ENCODE data around the gene LRRC75A.
A peak's percentile ranks its signal among the peaks of the same experiment; 100 is the strongest.
"Not testable (repeated sequence)": the region's sequence is repeated elsewhere in the genome, so short reads cannot be mapped to it uniquely, and the experiment has no call there.

Gene LRRC75A, protein sequence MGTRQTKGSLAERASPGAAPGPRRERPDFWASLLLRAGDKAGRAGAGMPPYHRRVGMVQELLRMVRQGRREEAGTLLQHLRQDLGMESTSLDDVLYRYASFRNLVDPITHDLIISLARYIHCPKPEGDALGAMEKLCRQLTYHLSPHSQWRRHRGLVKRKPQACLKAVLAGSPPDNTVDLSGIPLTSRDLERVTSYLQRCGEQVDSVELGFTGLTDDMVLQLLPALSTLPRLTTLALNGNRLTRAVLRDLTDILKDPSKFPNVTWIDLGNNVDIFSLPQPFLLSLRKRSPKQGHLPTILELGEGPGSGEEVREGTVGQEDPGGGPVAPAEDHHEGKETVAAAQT

DNA sequence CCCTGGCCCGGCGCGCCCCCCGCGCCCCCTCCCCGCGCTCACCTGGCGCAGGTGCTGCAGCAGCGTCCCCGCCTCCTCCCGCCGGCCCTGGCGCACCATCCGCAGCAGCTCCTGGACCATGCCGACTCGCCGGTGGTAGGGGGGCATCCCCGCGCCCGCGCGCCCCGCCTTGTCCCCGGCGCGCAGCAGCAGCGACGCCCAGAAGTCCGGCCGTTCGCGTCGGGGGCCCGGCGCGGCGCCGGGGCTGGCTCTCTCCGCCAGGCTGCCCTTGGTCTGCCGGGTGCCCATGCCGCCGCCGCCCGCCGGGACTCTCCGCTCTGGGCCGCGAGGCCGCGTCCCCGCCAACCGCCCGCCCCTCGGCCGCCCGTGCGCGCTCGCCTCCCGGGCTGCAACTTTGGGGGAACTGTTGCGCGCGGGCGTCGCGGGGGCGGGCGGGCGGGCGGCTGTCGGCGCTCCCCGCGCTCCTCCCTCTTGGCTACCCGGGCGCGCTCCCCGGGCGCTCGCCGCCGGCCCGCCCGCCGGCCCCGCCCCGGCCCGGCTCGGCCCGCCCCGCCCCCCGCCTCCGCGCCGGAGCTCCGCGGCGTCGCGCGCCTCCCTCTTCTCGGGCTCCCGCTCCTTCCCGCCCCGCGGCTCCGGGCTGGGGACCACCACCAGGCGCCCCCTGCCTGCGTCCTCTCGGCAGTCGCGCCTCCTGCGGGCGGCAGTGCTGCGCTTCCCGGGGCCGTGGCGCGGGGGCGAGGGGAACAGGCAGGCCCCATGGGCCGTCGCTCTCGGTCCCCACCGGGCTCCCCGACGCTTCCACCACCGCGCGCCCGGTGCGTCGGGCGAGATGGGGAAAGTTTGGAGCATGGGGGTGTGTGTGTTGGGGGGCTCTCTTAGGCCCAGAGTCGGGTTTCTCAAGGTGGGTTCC is at the start of gene LRRC75A:
LRRC75A (minus strand) TSS at position 491 of the 910 bp plus-strand sequence; CDS start at position 288, 203 bp downstream.
- DNase-seq: peak; percentile 1

DNA sequence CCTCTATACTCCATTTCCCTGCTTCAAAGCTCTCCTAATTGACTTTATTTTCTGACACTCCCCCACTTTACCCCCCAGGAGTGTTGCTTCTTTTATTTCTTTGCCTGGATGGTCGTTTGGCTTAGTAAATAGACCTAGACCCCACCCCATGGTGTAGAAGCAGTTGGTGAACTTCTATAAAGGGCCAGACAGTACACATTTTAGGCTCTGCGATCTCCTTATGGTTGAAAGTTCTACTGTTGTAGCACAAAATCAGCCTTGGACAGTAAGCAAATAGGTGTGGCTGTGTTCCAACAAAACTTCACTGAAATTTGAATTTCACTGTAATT is 45.1 kb upstream of the LRRC75A start:
- DNase-seq: no peak

DNA sequence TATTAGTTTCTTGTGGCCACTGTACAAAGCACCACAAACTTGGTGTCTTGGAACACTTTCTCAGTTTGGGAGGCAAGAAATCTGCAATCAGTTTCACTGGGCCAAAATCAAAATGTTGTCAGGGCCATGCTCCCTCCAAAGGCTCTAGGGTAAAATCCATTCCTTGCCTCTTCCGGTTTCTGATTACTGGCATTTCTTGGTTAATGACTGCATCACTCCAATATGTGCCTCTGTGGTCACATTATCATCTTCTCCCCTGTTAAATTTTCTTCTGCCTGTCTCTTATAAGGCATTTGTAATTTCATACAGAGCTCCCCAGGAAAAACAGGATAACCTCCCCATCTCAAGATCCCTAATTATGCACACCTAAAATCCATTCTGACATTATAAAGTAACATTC is 42.2 kb upstream of the LRRC75A start:
- DNase-seq: no peak

DNA sequence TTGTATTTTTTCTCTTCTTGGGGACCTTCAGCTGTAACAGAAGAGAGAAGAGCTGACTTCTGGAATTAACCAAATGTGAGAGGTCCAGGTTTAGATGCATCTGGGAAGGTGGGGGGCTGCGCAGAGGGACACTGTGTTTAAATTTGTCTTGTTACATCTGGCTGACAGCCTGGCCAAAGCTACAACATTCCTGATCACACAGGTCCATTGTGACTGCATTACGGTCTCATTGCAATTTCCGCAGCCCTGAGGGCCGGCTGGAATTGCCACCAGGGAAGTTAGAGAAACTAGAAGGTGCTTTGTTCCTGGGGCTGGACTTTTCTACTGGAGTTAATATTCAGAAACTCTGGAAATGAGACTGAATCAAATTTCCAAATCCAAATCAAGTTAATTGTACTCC is 37.9 kb upstream of the LRRC75A start:
- no peak for DNase-seq

DNA sequence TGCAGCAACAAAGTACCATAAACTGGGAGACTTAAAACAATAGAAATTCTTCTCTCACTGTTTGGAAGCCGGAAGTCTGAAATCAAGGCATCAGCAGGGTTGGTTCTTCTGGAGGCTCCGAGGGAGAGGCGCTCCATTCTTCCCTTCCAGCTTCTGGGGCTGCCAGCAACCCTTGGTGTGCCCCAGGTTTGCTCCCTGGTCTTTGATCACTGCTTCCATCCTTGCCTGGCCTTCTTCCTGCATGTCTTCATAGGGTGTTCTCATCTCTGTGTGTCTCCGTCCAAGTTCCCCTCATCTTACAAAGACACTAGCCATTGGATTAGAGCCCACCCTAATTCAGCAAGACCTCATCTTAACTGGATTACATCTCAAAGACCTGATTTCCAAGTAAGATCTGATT is 35.3 kb upstream of the LRRC75A start:
- no peak for DNase-seq

DNA sequence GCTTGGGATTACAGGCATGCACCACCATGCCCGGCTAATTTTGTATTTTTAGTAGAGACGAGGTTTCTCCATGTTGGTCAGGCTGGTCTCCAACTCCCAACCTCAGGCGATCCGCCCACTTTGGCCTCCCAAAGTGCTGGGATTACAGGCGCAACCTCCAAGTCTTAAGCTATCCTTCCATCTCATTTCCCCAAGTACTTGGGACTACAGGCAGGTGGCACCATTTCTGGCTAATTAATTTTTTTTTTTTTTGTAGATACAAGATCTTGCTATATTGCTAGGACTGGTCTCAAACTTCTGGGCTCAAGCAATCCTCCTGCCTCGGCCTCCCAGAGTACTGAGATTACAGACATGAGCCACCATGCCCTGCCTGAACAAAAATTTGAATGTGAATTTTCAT is 33.6 kb upstream of the LRRC75A start:
- DNase-seq: not testable (repeated sequence)

DNA sequence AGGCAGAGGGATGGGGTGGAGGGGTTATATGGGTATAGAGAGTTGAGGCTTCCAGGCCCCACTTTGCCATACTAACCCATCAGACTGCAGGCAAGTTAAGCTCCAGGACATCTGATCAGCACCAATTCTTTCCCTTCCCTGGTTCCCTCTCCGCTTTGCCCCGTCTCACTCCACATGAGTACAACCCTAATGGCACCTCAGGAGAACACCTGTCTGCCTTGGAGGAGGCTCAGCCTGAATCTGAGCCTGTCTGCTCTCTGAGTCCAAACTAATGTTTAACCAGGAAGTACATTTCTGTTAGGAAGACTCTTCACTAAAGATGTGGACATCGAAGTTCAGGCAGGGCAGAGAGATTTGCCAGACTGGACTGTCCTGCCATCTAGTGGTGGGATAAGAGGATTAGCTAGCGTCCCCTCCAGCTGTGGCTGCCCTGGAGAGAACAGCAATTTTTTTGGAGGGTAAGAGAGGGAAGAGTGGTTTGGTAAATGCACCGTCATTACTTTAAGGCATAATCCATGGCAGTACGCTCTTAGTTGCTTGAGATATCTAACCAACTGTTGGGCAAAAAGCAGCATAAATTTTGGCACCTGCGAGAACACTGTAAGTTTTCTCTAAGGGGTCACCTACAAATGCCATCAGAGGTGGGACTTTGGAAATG is 29.2 kb upstream of the LRRC75A start:
- peak; percentile 50 for DNase-seq

DNA sequence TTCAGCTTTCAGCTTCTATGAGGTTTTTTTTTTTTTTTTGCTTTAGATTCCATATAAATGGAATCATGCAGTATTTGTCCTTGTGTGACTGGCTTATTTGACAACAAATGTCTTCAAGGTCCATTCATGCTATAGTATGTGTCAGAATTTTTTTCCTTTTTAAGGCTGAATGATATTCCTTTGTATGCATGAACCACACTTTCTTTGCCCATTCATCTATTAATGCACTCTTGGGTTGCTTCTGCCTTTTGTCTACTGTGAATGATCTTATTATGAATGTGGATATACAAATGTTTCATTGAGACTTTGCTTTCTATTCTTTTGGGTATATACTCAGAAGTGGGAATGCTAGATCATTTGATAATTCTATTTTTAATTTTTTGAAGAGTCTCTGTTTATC is 27.0 kb upstream of the LRRC75A start:
- DNase-seq: no peak

DNA sequence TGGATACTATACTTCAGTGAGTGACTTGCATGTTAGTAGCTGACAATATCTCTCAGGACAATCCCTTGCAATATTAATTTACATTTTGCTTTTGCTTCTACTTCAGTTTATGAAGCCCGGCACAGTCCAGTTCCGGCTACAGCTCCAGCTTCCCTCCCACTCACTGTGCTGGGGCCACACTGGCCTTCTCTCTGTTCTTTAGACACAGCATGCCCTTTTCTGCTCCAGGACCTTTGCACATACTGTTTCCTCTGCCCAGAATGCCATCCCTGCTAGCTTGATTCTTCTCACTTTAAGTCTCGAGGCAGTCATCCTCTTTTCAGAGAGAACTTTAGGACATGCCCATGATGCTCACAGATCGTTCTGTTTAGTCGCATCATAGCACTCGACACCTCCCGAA is 25.5 kb upstream of the LRRC75A start:
- DNase-seq: no peak

DNA sequence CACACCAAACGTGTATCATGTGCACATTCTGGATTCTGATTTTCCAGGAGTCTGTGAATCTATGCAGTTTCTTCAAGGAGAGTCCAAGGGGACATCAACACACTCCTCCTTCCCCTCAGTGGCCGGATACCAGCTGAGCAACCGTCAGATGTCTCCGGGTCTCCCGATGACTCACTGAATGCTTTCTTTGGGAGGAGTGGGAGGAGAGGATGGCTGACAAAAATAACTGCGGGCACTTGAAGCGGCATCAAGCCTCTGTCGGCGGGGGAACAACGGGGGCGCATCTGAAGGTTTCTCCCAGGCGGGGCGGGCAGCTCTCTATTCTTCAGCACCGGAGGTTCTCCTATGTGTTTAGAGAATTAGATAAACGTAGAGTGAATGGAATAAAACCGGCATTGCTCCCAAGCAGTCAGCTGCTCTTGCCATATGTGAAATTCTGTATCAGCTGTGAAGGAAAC is 24.6 kb upstream of the LRRC75A start:
- DNase-seq: no peak

DNA sequence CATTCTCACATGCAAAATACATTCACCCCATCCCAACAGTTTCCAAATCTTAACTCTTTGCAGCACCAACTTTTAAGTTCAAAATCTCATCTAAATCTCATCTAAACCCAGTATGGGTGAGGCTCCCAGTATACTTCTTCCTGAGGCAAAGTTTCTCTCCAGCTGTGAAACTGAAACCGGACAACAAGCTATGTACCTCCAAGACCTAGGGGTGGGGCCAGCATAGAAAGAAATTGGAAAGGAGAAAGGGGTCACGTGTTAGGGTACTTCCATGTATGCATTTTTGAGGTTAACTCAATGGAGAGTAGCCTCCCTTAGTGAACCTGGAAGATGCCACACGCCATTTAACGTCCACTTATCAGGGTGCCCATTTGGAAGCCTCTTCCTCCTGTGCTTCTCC is 23.9 kb upstream of the LRRC75A start:
- DNase-seq: no peak

DNA sequence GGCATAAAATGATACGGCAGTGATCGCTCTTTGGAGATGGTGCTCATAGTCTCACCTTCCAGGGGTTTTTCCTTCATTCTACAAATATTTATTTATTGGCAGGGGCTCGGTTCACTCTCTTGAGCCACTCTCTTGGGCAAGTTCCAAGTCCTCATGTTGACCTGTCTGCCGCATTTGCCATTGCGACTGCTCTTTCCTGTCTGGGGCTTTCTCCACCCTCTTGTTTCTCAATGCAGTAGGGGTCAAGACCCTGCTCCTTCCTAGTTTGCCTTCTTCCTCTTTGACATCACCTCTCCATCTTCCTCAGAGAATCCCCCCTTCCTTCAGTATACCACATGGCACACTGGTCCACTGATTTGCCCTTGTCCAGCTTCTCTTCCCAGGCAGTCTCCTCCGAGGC is 21.9 kb upstream of the LRRC75A start:
- no peak for DNase-seq

DNA sequence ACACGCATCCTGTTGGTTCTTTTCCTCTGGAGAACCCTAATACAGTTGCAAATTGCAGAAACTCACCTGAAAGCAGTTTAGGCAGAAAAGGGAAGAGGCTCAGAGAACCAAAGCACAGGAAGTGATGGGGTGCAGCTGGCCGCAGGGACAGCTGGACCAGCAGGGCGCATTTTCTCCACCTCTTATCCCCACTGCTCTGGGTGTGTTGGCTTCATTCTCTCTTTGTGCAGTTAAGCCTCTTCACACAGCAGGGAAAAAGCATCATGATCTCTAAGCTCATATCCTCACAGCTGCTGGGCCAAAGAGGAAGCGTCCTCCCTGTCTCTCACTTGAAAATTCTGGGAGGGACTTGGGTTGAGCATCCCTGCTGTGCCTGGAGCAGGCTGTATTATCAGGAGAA is 20.0 kb upstream of the LRRC75A start:
- DNase-seq: no peak

DNA sequence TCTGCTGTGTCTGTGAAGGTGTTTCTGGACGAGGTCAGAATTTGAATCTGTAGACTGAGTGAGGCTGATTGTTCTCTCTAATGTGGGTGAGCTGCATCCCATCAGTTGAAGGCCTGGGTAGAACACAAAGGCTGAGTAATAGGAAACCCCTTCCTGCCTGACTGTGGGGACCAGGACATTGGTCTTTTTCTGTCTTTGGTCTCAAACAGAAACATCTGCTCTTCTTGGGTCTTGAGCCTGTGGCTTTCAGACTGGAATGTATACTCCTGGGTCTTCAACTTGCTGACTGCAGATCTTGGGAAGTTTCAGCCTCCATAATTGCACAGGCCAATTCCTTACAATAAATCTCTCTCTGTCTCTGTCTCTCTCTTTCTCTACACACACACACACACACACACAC is 19.6 kb upstream of the LRRC75A start:
- no peak for DNase-seq

DNA sequence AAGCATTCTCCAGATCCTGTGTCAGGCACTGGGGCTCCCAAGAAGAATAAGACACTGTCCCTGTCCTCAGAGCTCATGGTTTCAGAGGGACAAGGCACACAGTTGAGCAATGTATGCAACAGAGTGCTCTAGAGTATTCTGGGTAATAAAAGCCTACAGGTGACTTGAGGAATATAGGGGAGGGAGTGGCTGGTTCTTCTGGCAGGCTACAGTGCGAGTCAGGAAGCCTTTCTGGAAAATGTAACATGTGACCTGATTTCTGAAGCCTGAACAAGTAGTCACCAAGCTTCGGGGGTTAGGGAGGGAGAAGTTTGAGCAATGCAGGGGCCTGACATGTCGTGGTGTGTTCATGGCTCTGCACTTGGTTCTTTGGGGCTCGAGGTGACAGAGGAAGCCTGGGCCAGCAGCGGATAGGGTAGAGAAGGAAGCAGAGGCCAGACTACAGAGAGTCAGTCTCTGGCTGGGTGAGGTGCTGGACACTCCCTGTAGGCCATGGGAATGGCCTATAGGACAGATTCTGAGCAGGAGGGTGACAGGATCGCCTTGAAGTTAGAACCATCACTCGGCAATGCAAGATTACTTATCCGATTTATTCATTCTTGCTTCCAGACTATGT is 16.0 kb upstream of the LRRC75A start:
- DNase-seq: no peak

DNA sequence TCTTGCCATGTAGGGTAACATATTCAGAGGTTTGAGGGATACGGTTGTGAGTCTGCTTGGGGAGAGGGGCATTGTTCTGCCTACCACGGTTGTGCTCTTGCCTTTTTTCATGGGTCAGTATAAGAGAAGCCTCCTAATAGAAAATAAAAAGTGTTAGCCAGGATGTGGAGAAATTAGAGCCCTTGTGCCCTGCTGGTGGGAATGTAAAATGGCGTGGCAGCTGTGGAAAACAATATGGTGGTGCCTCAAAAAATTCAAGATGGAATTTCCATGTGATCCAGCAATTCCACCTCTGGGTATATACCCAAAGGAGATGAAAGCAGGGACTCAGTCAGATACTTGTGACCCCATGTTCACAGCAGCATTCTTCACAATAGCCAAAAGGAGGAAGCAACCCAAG is 14.2 kb upstream of the LRRC75A start:
- DNase-seq: no peak

DNA sequence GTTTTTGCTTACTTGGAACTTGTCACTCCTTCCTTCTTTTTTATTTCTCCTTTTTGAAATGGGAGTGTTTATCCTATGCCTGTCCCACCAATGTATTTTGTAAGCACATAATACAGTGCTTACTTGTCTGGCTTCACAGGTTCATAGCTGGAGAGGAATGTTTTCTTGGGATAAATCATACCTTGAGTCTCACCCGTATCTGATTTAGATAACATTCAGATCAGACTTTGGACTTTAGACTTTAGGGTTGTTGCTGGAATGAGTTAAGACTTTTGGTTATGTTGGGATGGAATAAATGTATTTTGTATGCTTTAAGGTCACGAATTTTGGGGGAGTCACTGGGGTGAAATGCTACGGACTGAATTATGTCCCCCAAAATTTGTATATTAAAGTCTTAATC is 13.0 kb upstream of the LRRC75A start:
- DNase-seq: no peak

DNA sequence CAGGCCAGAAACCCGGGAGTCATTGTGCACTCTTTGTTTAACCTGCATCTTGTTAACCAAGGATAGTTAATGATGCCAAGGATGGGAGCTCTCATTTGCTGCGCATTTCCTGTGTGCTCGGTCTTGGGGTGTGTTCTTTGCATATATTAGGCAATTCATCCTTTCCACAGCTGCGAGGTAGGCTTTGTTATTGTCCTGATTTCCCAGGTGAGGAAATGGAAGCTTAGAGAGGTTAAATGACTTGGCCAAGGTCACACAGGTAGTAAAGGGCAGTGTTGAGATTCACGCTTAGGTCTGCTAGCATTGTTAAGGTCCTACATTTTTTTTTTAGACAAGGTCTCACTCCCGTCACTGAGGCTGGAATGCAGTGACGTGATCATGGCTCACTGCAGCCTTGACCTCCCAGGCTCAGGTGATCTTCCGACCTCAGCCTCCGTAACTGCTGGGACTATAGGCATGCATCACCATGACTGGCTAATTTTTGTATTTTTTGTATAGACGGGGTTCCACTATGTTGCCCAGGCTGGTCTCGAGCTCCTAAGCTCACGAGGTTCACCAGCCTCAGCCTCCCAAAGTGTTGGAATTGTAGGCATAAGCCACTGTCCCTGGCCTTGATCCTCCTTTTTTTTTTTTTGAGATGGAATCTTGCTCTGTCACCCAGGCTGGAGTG is 5.0 kb upstream of the LRRC75A start:
- DNase-seq: no peak

DNA sequence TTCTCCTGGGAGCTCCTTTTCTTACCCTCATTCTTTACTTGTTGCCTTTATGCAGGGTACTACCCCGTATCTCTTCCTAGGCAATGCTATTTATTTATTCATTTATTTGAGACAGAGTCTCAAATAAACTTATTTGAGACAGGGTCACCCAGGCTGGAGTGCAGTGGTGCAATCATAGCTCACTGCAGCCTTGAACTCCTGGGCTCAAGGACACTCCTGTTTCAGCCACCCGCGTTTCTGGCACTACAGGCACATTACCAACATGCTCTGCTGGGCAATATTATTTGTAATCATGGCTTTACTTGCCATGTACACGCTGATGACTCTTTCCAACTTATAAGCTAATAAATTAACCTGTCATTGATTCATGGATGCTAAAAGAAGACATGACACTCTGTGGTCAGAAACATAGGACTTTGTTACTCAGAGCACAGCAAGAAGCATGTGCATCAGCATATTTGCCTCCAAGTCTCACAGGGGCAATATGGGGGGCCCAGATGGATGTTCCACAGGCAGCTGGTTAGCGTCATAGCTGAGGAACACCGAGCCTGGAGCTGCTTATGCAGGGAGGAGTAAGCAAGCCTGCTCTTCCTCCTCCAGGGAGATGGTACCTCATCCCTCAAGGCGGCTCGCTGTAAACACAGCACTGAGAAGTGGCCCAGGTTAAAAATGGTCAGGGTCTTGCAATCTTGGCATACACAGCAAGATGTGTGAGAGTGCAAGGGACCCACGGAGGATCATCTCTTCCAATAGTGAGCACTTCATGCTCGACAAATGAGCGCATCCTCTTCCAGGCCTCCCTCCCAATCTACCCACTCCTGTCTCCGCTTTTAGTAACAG is 4.2 kb upstream of the LRRC75A start:
- DNase-seq: no peak

DNA sequence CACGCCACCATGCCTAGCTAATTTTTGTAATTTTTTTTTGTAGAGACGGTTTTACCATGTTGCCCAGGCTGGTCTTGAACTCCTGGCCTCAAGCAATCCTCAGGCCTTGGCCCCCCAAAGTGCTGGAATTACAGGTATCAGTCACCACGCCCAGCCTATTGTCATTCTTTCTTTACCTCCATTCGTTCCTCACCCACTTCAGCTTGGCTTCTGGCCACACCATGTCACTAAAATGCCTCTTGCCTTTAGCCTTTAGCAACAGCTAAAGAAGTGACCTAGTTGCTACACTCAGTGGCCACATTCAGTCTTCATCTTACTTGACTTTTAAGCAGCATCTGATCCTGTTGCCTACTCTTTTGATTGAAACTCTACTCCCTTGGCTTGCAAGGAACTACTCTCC is 3.6 kb upstream of the LRRC75A start:
- DNase-seq: no peak

DNA sequence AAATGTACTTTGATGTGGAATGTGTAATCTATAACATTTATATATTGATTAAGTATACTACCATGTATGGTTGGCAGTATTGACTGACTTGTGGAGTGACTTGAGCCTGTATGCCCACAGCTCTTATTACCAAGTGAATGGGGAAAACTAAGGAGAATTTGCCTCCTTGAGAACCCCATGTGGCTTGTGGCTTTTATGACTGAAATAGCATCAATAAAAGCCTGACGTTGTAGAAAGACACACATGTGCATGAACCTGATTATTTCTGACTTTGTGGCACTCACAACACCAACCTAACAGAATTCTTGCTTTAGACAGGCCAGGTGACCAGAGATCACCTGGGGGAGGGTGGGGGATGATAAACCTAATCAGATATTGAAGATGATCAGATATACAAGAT is 2.1 kb upstream of the LRRC75A start:
- DNase-seq: no peak

DNA sequence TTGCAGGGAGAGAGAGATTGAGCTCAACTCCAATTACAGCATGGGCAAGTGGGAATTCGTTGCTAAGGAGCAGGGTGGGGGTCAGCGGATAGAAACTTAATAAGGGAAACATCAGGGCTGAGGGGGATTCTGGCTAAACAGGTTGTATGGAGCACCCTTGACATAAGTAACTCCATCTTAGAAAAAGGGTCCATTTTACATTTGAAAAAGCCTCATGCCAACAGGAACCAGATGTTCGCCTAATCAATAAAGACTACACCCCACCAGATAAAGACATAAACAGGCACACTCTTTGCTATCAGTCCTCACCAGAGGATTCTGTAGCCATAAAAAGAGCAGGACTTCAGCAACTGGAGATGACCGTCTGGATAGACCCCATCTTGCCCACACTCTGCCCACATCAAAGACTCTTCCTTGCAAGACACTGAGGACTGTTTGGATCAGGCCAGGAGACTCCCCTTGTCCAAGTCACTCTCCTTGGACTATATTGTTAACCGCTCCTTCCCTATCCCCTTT is 1.6 kb upstream of the LRRC75A start:
- DNase-seq: no peak

Data from NCI-H774 (cell line).